Keratinocyte (primary cell): ENCODE results near the gene RARS1.

Experiments
- EZH2 ChIP-seq: IDR thresholded peaks from one replicate; pipeline ENCODE4 v1.6.1; 2012; ENCODE audit warnings: inconsistent platforms, mild to moderate bottlenecking, low read length, moderate library complexity
- TF ChIP-seq, protein P1 (sequence below), 3 experiments: IDR thresholded peaks in 1 of 3; conservative IDR thresholded peaks in 1 of 3; optimal IDR thresholded peaks in 1 of 3; 2 replicates in 2 of 3; 3 replicates in 1 of 3; pipeline versions ENCODE3 to v1.5.1; 2011; ENCODE audit warnings: low read length in 3 of 3, mild to moderate bottlenecking in 3 of 3, moderate library complexity in 2 of 3, control low read depth in 1 of 3, inconsistent platforms in 1 of 3; ENCODE audit not compliant: insufficient read depth in 2 of 3; ENCODE audit errors: extremely low read depth in 1 of 3

- TF ChIP-seq EZH2: no peak
- TF ChIP-seq, protein P1, sequence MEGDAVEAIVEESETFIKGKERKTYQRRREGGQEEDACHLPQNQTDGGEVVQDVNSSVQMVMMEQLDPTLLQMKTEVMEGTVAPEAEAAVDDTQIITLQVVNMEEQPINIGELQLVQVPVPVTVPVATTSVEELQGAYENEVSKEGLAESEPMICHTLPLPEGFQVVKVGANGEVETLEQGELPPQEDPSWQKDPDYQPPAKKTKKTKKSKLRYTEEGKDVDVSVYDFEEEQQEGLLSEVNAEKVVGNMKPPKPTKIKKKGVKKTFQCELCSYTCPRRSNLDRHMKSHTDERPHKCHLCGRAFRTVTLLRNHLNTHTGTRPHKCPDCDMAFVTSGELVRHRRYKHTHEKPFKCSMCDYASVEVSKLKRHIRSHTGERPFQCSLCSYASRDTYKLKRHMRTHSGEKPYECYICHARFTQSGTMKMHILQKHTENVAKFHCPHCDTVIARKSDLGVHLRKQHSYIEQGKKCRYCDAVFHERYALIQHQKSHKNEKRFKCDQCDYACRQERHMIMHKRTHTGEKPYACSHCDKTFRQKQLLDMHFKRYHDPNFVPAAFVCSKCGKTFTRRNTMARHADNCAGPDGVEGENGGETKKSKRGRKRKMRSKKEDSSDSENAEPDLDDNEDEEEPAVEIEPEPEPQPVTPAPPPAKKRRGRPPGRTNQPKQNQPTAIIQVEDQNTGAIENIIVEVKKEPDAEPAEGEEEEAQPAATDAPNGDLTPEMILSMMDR (optimal IDR thresholded peaks at IDR 0.05 in 1 of 3, IDR thresholded peaks at IDR 0.05 in 1 of 3, conservative IDR thresholded peaks at IDR 0.05 in 1 of 3; ENCODE audit: extremely low read depth in 1 of 3, insufficient read depth in 2 of 3, low read length in 3 of 3): no peak
Observed at GRCh38 chr5:168549554-168549953, 63.3 kb downstream of the RARS1 start.
